ENCODE results near the gene CDHR4.

The CDHR4 gene

DNA sequence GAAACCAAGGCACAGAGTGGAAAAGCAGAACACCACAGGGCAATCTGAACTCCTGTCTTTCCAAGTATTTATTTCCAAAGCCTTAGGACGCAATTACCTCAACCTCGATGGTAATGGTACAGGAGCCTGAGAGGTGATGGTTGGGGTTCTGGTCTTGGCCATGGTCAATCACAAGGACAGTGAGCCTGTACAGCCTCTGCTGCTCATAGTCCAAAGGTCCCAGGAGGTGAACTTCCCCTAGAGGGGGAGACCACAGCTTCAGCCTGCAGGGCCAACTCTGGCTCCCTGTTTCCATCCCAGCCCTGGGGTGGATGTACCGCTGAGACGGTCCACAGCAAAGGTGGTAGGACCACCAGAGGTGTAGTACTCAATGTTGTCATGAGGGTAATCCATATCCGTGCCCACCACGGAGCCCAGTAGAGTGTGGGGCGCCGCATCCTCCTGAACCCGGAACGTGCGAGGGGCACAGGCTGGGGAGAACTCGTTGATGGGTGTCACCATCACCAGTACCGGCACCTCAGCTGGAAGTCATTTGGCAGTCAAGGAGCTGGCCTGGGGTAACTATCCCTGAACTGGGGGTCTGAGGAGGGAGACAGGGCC lies 6.1 kb downstream of the CDHR4 start:
- DNase-seq (ENCODE audit: low read depth) = no peak
- TF ChIP-seq, protein P1, sequence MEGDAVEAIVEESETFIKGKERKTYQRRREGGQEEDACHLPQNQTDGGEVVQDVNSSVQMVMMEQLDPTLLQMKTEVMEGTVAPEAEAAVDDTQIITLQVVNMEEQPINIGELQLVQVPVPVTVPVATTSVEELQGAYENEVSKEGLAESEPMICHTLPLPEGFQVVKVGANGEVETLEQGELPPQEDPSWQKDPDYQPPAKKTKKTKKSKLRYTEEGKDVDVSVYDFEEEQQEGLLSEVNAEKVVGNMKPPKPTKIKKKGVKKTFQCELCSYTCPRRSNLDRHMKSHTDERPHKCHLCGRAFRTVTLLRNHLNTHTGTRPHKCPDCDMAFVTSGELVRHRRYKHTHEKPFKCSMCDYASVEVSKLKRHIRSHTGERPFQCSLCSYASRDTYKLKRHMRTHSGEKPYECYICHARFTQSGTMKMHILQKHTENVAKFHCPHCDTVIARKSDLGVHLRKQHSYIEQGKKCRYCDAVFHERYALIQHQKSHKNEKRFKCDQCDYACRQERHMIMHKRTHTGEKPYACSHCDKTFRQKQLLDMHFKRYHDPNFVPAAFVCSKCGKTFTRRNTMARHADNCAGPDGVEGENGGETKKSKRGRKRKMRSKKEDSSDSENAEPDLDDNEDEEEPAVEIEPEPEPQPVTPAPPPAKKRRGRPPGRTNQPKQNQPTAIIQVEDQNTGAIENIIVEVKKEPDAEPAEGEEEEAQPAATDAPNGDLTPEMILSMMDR (IDR thresholded peaks at IDR 0.05; ENCODE audit: control insufficient read depth, insufficient read depth, low read depth, low read length, missing control alignments) = no peak
- H3K4me3 ChIP-seq (ENCODE audit: control insufficient read depth, low read depth, low read length) = no peak overlapping the region

- DNase-seq (ENCODE audit: low read depth) = no peak
- TF ChIP-seq, protein P1 (IDR thresholded peaks at IDR 0.05; ENCODE audit: control insufficient read depth, insufficient read depth, low read depth, low read length, missing control alignments) = no peak
- no peak overlapping the region for H3K4me3 ChIP-seq (ENCODE audit: control insufficient read depth, low read depth, low read length)
Observed at GRCh38 chr3:49792371-49793150, 7.1 kb downstream of the CDHR4 start.

- no peak overlapping the region for H3K4me3 ChIP-seq (ENCODE audit: control insufficient read depth, low read depth, low read length)
- TF ChIP-seq, protein P1 (IDR thresholded peaks at IDR 0.05; ENCODE audit: control insufficient read depth, insufficient read depth, low read depth, low read length, missing control alignments) = no peak
- no peak for DNase-seq (ENCODE audit: low read depth)
Observed at GRCh38 chr3:49791571-49791970, 8.1 kb downstream of the CDHR4 start.

GRCh38 chr3:49790626-49791411 lies 8.9 kb downstream of the CDHR4 start:
- no peak overlapping the region for H3K4me3 ChIP-seq (ENCODE audit: control insufficient read depth, low read depth, low read length)
- TF ChIP-seq, protein P1 (IDR thresholded peaks at IDR 0.05; ENCODE audit: control insufficient read depth, insufficient read depth, low read depth, low read length, missing control alignments) = no peak
- DNase-seq (ENCODE audit: low read depth) = no peak

DNA sequence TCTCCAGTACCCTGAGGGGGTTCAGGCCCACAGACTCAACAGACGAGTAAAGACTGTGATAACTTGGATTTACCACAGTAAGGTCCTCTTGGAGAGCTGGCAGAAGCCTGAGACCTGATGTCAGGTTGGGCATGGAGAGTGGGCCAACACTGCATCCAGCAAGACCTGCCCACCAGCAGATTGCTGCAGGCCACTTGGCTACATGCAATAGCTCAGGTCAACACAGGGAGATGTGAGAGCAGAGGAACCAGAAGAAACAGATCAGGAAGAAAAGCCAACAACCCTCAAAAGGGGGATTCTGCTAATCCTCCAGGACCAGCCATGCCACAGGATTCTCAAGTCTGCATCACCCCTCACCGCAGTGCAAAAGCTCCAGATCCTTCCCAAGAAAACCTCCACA lies 11.6 kb downstream of the CDHR4 start:
- no peak for DNase-seq (ENCODE audit: low read depth)

DNA sequence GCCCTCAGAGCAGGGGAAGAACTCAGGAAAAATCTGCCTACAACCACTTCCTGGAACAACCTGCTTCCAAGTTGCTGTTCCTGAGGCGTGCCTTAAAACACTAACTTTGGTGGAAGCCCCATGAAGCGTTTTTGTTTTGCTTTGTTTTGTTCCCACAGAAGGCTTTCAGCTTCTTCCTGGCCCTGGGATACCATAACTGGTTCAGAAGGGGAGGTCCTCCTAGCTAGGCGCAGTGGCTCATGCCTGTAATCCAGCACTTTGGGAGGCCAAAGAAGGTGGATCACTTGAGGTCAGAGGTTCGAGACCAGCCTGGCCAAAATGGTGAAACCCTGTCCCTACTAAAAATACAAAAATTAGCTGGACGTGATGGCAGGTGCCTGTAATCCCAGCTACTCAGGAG lies 12.1 kb downstream of the CDHR4 start:
- TF ChIP-seq, protein P1 (IDR thresholded peaks at IDR 0.05; ENCODE audit: control insufficient read depth, insufficient read depth, low read depth, low read length, missing control alignments) = no peak
- H3K4me3 ChIP-seq (ENCODE audit: control insufficient read depth, low read depth, low read length) = no peak overlapping the region
- DNase-seq (ENCODE audit: low read depth) = no peak

More for the DNA sequence above, 11.6 kb downstream of the CDHR4 start:
- TF ChIP-seq, protein P1 (IDR thresholded peaks at IDR 0.05; ENCODE audit: control insufficient read depth, insufficient read depth, low read depth, low read length, missing control alignments) = no peak
- H3K4me3 ChIP-seq (ENCODE audit: control insufficient read depth, low read depth, low read length) = no peak overlapping the region
